ENCODE measurements around the gene NOLC1. TPM values are rescaled to one million over a fixed set of nuclear protein-coding genes. Genes with fewer than 3 reads are reported as not detected.

Gene NOLC1
- total and polyA plus RNA-seq, 4 experiments from 2014 or later, result 20.0 to 75.0 (median 67.7) TPM

- peaks cover 6 to 11% of the 10 kb centered on the region in 2 donors for H3K36me3 Mint-ChIP-seq
- peaks cover 4% of the 10 kb centered on the region for H3K4me1 ChIP-seq (ENCODE audit: insufficient read depth, low read length)
- H3K36me3 ChIP-seq (ENCODE audit: insufficient read depth, low read length), result peaks cover 13% of the 10 kb centered on the region
- intact Hi-C loops (cut with micrococcal nuclease), result loop anchor here (2.0 kb wide), 1 partner anchor 311 kb away; no protein-coding TSS in a partner anchor
- H3K27me3 Mint-ChIP-seq, result no peaks in the 10 kb centered on the region
- peak overlapping the region in 1 of 7 donors; percentile 36 for H3K27ac Mint-ChIP-seq
- H3K9me3 ChIP-seq (ENCODE audit: control insufficient read depth in 1 of 2, low read length in 2 of 2), result no peaks in the 10 kb centered on the region
- H3K4me3 Mint-ChIP-seq, result no peak overlapping the region
- H3K4me3 ChIP-seq (ENCODE audit: low read length in 2 of 2), result no peak overlapping the region
- no peak overlapping the region for H3K27ac ChIP-seq (ENCODE audit: low read depth, low read length)
- no peak for DNase-seq
- H3K4me1 Mint-ChIP-seq, result peaks cover 4 to 11% (median 6%) of the 10 kb centered on the region in 4 donors
- no peaks in the 10 kb centered on the region for H3K27me3 ChIP-seq (ENCODE audit: insufficient read depth, low read length)
- H3K9me3 Mint-ChIP-seq, result peaks cover 0 to 2% (median 0%) of the 10 kb centered on the region in 8 donors
- ChIA-PET CTCF (ENCODE audit: partially characterized antibody) (interaction anchor here (2.7 to 4.4 kb wide), 4 partner anchors 9 to 415 kb away, joined by 8 to 62 read pairs (median 38); no protein-coding TSS in a partner anchor), POLR2A (ENCODE audit: partially characterized antibody) (no interaction called here)
These were observed 15.7 kb downstream of the NOLC1 start for GRCh38 chr10:102167861-102168260.

GRCh38 chr10:102170602-102171001 lies 18.4 kb downstream of the NOLC1 start:
- CTCF ChIA-PET (ENCODE audit: partially characterized antibody), result interaction anchor here (0.9 to 4.4 kb wide), 11 partner anchors 9 to 412 kb away, joined by 3 to 62 read pairs (median 9); partner anchors contain the start of gene ELOVL3
- no peak for DNase-seq
- intact Hi-C loops (cut with micrococcal nuclease), result no loop called here
- H3K27me3 Mint-ChIP-seq, result peaks cover 0 to 10% of the 10 kb centered on the region in 2 donors
- H3K36me3 Mint-ChIP-seq, result no peaks in the 10 kb centered on the region
- no peak overlapping the region for H3K27ac ChIP-seq (ENCODE audit: low read depth, low read length)
- H3K4me1 Mint-ChIP-seq, result peaks cover 4 to 11% (median 5%) of the 10 kb centered on the region in 4 donors
- no peaks in the 10 kb centered on the region for H3K36me3 ChIP-seq (ENCODE audit: insufficient read depth, low read length)
- H3K4me3 ChIP-seq (ENCODE audit: low read length in 2 of 2), result no peak overlapping the region
- H3K9me3 ChIP-seq (ENCODE audit: control insufficient read depth in 1 of 2, low read length in 2 of 2), result no peaks in the 10 kb centered on the region
- POLR2A ChIA-PET (ENCODE audit: partially characterized antibody), result no interaction called here
- H3K9me3 Mint-ChIP-seq, result peaks cover 0 to 2% (median 0%) of the 10 kb centered on the region in 8 donors
- peak overlapping the region in 1 of 8 donors; percentile 62 for H3K4me3 Mint-ChIP-seq
- no peak overlapping the region for H3K27ac Mint-ChIP-seq
- H3K27me3 ChIP-seq (ENCODE audit: insufficient read depth, low read length), result no peaks in the 10 kb centered on the region
- peaks cover 4% of the 10 kb centered on the region for H3K4me1 ChIP-seq (ENCODE audit: insufficient read depth, low read length)

- CTCF ChIA-PET (ENCODE audit: partially characterized antibody), result interaction anchor here (1.0 to 4.2 kb wide), 2 partner anchors 13 to 180 kb away, joined by 4 to 43 read pairs; no protein-coding TSS in a partner anchor
- Mint-ChIP-seq H3K9me3 (no peaks in the 10 kb centered on the region), H3K27me3 (peaks cover 0 to 10% of the 10 kb centered on the region in 2 donors), H3K4me3 (no peak overlapping the region), H3K4me1 (peaks cover 4 to 11% (median 5%) of the 10 kb centered on the region in 4 donors), H3K36me3 (no peaks in the 10 kb centered on the region), H3K27ac (no peak overlapping the region)
- Histone ChIP-seq H3K4me3 (ENCODE audit: low read length in 2 of 2) (no peak overlapping the region), H3K36me3 (ENCODE audit: insufficient read depth, low read length) (no peaks in the 10 kb centered on the region), H3K27ac (ENCODE audit: low read depth, low read length) (no peak overlapping the region), H3K4me1 (ENCODE audit: insufficient read depth, low read length) (peaks cover 4% of the 10 kb centered on the region), H3K27me3 (ENCODE audit: insufficient read depth, low read length) (no peaks in the 10 kb centered on the region), H3K9me3 (ENCODE audit: control insufficient read depth in 1 of 2, low read length in 2 of 2) (no peaks in the 10 kb centered on the region)
- DNase-seq, result no peak
- POLR2A ChIA-PET (ENCODE audit: partially characterized antibody), result no interaction called here
- intact Hi-C loops (cut with micrococcal nuclease), result no loop called here
These were observed 20.1 kb downstream of the NOLC1 start for GRCh38 chr10:102172288-102172687.

- DNase-seq, result no peak
- H3K4me1 Mint-ChIP-seq, result peaks cover 0 to under 1% (median 0%) of the 10 kb centered on the region in 4 donors
- ChIA-PET CTCF (ENCODE audit: partially characterized antibody) (interaction anchor here (0.6 kb wide), 1 partner anchor 776 kb away, joined by 3 read pairs; no protein-coding TSS in a partner anchor), POLR2A (ENCODE audit: partially characterized antibody) (no interaction called here)
- intact Hi-C loops (cut with micrococcal nuclease), result no loop called here
- H3K4me3 Mint-ChIP-seq, result no peak overlapping the region
- no peaks in the 10 kb centered on the region for H3K36me3 Mint-ChIP-seq
- no peaks in the 10 kb centered on the region for H3K4me1 ChIP-seq (ENCODE audit: insufficient read depth, low read length)
- no peaks in the 10 kb centered on the region for H3K9me3 Mint-ChIP-seq
- H3K27me3 ChIP-seq (ENCODE audit: insufficient read depth, low read length), result no peaks in the 10 kb centered on the region
- no peaks in the 10 kb centered on the region for H3K36me3 ChIP-seq (ENCODE audit: insufficient read depth, low read length)
- no peak overlapping the region for H3K27ac Mint-ChIP-seq
- no peak overlapping the region for H3K27ac ChIP-seq (ENCODE audit: low read depth, low read length)
- no peaks in the 10 kb centered on the region for H3K9me3 ChIP-seq (ENCODE audit: control insufficient read depth in 1 of 2, low read length in 2 of 2)
- H3K27me3 Mint-ChIP-seq, result peaks cover 2 to 14% of the 10 kb centered on the region in 2 donors
- no peak overlapping the region for H3K4me3 ChIP-seq (ENCODE audit: low read length in 2 of 2)
These were observed 23.2 kb downstream of the NOLC1 start for GRCh38 chr10:102175415-102175814.

- Histone ChIP-seq H3K4me1 (ENCODE audit: insufficient read depth, low read length) (peaks cover 19% of the 10 kb centered on the region), H3K27ac (ENCODE audit: low read depth, low read length) (no peak overlapping the region), H3K27me3 (ENCODE audit: insufficient read depth, low read length) (no peaks in the 10 kb centered on the region), H3K4me3 (ENCODE audit: low read length in 2 of 2) (no peak overlapping the region), H3K9me3 (ENCODE audit: control insufficient read depth in 1 of 2, low read length in 2 of 2) (no peaks in the 10 kb centered on the region), H3K36me3 (ENCODE audit: insufficient read depth, low read length) (no peaks in the 10 kb centered on the region)
- H3K4me1 Mint-ChIP-seq, result peaks cover 8 to 15% (median 10%) of the 10 kb centered on the region in 4 donors
- no peak overlapping the region for H3K27ac Mint-ChIP-seq
- POLR2A ChIA-PET (ENCODE audit: partially characterized antibody), result no interaction called here
- intact Hi-C loops (cut with micrococcal nuclease), result no loop called here
- peaks cover 0 to 3% (median 0%) of the 10 kb centered on the region in 8 donors for H3K9me3 Mint-ChIP-seq
- H3K27me3 Mint-ChIP-seq, result peaks cover 0 to 1% of the 10 kb centered on the region in 2 donors
- H3K36me3 Mint-ChIP-seq, result no peaks in the 10 kb centered on the region
- CTCF ChIA-PET (ENCODE audit: partially characterized antibody), result interaction anchor here (0.8 to 2.1 kb wide), 3 partner anchors 15 to 167 kb away, joined by 3 to 8 read pairs (median 4); no protein-coding TSS in a partner anchor
- no peak for DNase-seq
- no peak overlapping the region for H3K4me3 Mint-ChIP-seq
These were observed 32.4 kb downstream of the NOLC1 start for GRCh38 chr10:102184606-102185005.

GRCh38 chr10:102185272-102185671 lies 33.1 kb downstream of the NOLC1 start:
- Mint-ChIP-seq H3K9me3 (peaks cover 0 to 3% (median 0%) of the 10 kb centered on the region in 8 donors), H3K36me3 (no peaks in the 10 kb centered on the region), H3K27me3 (peaks cover 0 to 1% of the 10 kb centered on the region in 2 donors), H3K4me3 (no peak overlapping the region), H3K4me1 (peaks cover 9 to 17% (median 10%) of the 10 kb centered on the region in 4 donors), H3K27ac (no peak overlapping the region)
- peaks cover 22% of the 10 kb centered on the region for H3K4me1 ChIP-seq (ENCODE audit: insufficient read depth, low read length)
- no peak overlapping the region for H3K4me3 ChIP-seq (ENCODE audit: low read length in 2 of 2)
- POLR2A ChIA-PET (ENCODE audit: partially characterized antibody), result no interaction called here
- CTCF ChIA-PET (ENCODE audit: partially characterized antibody), result interaction anchor here (1.5 to 2.1 kb wide), 2 partner anchors 16 to 167 kb away, joined by 4 to 8 read pairs; no protein-coding TSS in a partner anchor
- H3K27me3 ChIP-seq (ENCODE audit: insufficient read depth, low read length), result no peaks in the 10 kb centered on the region
- no peaks in the 10 kb centered on the region for H3K36me3 ChIP-seq (ENCODE audit: insufficient read depth, low read length)
- intact Hi-C loops (cut with micrococcal nuclease), result no loop called here
- no peak for DNase-seq
- H3K27ac ChIP-seq (ENCODE audit: low read depth, low read length), result no peak overlapping the region
- no peaks in the 10 kb centered on the region for H3K9me3 ChIP-seq (ENCODE audit: control insufficient read depth in 1 of 2, low read length in 2 of 2)

- H3K27ac Mint-ChIP-seq, result no peak overlapping the region
- H3K4me1 ChIP-seq (ENCODE audit: insufficient read depth, low read length), result peaks cover 22% of the 10 kb centered on the region
- POLR2A ChIA-PET (ENCODE audit: partially characterized antibody), result no interaction called here
- peaks cover 0 to 3% (median 0%) of the 10 kb centered on the region in 8 donors for H3K9me3 Mint-ChIP-seq
- no peak overlapping the region for H3K4me3 ChIP-seq (ENCODE audit: low read length in 2 of 2)
- no peak for DNase-seq
- no peaks in the 10 kb centered on the region for H3K9me3 ChIP-seq (ENCODE audit: control insufficient read depth in 1 of 2, low read length in 2 of 2)
- no peaks in the 10 kb centered on the region for H3K36me3 Mint-ChIP-seq
- peaks cover 9 to 17% (median 10%) of the 10 kb centered on the region in 4 donors for H3K4me1 Mint-ChIP-seq
- peaks cover 0 to 1% of the 10 kb centered on the region in 2 donors for H3K27me3 Mint-ChIP-seq
- no peaks in the 10 kb centered on the region for H3K36me3 ChIP-seq (ENCODE audit: insufficient read depth, low read length)
- intact Hi-C loops (cut with micrococcal nuclease), result no loop called here
- H3K4me3 Mint-ChIP-seq, result no peak overlapping the region
- CTCF ChIA-PET (ENCODE audit: partially characterized antibody), result interaction anchor here (1.5 to 2.1 kb wide), 2 partner anchors 17 to 166 kb away, joined by 4 to 8 read pairs; no protein-coding TSS in a partner anchor
- H3K27ac ChIP-seq (ENCODE audit: low read depth, low read length), result no peak overlapping the region
- H3K27me3 ChIP-seq (ENCODE audit: insufficient read depth, low read length), result no peaks in the 10 kb centered on the region
These were observed 33.8 kb downstream of the NOLC1 start for GRCh38 chr10:102185811-102186527.

All from CD4-positive, alpha-beta memory T cell (primary cell).